ENCODE results near the gene KIF26B.

KIF26B gene

DNA sequence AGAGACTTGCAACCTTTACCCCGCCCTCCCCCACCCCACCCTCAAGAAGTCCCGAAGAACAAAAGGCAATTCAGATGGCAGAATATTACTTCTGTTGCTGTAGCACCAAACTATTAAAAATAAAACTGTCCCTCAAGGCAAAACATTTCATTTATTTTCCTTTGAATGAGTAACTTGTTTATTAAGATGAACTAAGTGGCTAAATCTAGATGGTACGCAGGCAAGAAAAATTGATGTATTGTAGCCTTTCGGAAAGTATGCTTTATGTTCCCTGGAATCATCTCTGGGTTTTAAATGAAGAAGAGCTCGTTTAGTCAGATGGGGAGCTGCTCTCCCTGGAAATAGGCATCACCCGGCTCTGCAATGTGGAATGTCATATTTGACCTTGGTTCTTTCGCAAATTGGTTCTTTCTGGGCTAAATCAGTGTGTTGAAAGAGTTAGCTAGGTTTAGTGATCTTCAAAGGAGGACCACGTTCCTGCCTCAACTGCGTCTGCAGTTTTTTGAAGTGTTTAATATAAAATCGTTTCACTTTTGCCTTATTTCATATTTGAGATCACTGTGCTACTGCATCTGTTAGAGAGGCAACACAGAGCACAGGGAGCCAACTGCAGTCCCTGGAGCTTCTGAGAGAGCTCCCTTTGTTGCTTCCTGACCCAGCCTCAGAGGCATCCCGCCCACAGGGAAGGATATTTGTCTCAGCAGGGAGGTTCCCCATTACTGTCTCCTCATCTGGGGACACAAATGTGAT, 61.8 kb downstream of the KIF26B start:
- Histone ChIP-seq H3K36me3 (ENCODE audit: insufficient read depth, insufficient read length, low read length) (no peaks in the 10 kb centered on the region), H3K9ac (ENCODE audit: insufficient read length, low read depth) (peak overlapping the region; percentile 24), H3K9me3 (ENCODE audit: insufficient read depth, low read length) (no peaks in the 10 kb centered on the region), H3K4me1 (ENCODE audit: insufficient read depth, insufficient read length) (peaks cover 12% of the 10 kb centered on the region), H3K27me3 (ENCODE audit: insufficient read depth, insufficient read length) (no peaks in the 10 kb centered on the region), H3K4me3 (ENCODE audit: insufficient read length, low read depth) (no peak overlapping the region)
- DNase-seq (ENCODE audit: low read depth, low spot score) = no peak
- TF ChIP-seq SUZ12 (IDR thresholded peaks at IDR 0.05; ENCODE audit: extremely low read depth, insufficient read depth, insufficient read length) = no peak
- no peak for TF ChIP-seq YY1 (IDR thresholded peaks at IDR 0.05; ENCODE audit: insufficient read depth, insufficient read length)

- DNase-seq (ENCODE audit: low read depth, low spot score) = no peak
- Histone ChIP-seq H3K4me1 (ENCODE audit: insufficient read depth, insufficient read length) (peaks cover 14% of the 10 kb centered on the region), H3K36me3 (ENCODE audit: insufficient read depth, insufficient read length, low read length) (no peaks in the 10 kb centered on the region), H3K9ac (ENCODE audit: insufficient read length, low read depth) (no peak overlapping the region), H3K4me3 (ENCODE audit: insufficient read length, low read depth) (no peak overlapping the region), H3K9me3 (ENCODE audit: insufficient read depth, low read length) (no peaks in the 10 kb centered on the region), H3K27me3 (ENCODE audit: insufficient read depth, insufficient read length) (no peaks in the 10 kb centered on the region)
- no peak for TF ChIP-seq ZNF274 (IDR thresholded peaks at IDR 0.05; ENCODE audit: low read depth, low read length)
- TF ChIP-seq SUZ12 (IDR thresholded peaks at IDR 0.05; ENCODE audit: extremely low read depth, insufficient read depth, insufficient read length) = no peak
These were observed 63.2 kb downstream of the KIF26B start for GRCh38 chr1:245217853-245218608.

DNA sequence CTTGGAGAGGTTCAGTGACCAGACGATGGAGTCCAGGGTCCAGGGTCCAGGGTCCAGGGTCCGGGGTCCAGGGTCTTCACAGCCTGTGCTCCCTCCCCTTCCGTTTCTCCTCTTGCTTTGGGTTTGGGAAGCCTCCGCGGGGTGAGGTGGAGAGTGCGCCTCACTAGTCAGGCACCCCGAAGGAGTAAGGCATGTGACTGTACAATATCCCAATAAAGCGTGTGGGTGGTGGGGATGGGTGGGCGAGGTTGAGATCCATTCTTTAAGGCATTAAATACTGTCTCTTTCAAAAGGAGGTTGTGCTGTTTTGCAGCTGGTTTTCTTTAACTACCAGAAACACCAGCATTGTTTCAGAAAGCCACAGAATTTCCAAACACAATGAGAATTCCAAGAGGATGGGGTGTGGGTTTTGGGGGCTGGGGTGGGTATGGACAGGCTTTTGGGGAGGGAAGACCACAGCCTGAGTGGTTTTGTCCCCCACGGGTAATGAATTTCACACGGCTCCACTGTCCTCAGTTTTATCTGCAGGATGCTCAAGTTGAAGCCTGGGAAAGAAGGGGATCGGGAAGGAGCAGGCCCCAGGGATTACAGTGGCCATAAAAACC, 65.7 kb downstream of the KIF26B start:
- H3K4me1 ChIP-seq (ENCODE audit: insufficient read depth, insufficient read length) = peaks cover 9% of the 10 kb centered on the region
- H3K9ac ChIP-seq (ENCODE audit: insufficient read length, low read depth) = peak overlapping the region; percentile 16
- H3K4me3 ChIP-seq (ENCODE audit: insufficient read length, low read depth) = no peak overlapping the region
- H3K36me3 ChIP-seq (ENCODE audit: insufficient read depth, insufficient read length, low read length) = no peaks in the 10 kb centered on the region
- H3K27me3 ChIP-seq (ENCODE audit: insufficient read depth, insufficient read length) = no peaks in the 10 kb centered on the region
- TF ChIP-seq YY1 (IDR thresholded peaks at IDR 0.05; ENCODE audit: insufficient read depth, insufficient read length) (no peak), ZNF274 (IDR thresholded peaks at IDR 0.05; ENCODE audit: low read depth, low read length) (no peak), SUZ12 (IDR thresholded peaks at IDR 0.05; ENCODE audit: extremely low read depth, insufficient read depth, insufficient read length) (no peak)
- no peaks in the 10 kb centered on the region for H3K9me3 ChIP-seq (ENCODE audit: insufficient read depth, low read length)
- DNase-seq (ENCODE audit: low read depth, low spot score) = no peak

DNA sequence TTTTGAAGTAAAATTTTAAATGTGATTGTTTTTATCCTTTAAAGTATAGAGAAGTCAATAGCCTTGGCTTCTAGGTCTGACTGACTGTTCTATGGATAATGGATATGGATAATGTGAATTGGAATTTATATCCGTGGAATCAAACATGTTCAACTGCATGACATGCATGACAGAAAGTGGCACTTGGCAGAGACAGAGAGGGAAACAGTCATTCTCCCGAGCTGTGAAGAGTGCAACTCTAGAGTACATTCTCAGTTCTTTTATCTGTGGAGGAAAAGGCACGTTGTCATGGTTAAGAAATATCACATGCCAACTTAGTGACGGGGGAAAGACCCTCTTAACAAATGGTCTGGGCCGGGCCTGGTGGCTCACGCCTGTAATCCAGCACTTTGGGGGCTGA, 67.0 kb downstream of the KIF26B start:
- Histone ChIP-seq H3K9me3 (ENCODE audit: insufficient read depth, low read length) (no peaks in the 10 kb centered on the region), H3K9ac (ENCODE audit: insufficient read length, low read depth) (no peak overlapping the region), H3K27me3 (ENCODE audit: insufficient read depth, insufficient read length) (no peaks in the 10 kb centered on the region), H3K4me3 (ENCODE audit: insufficient read length, low read depth) (no peak overlapping the region), H3K36me3 (ENCODE audit: insufficient read depth, insufficient read length, low read length) (no peaks in the 10 kb centered on the region), H3K4me1 (ENCODE audit: insufficient read depth, insufficient read length) (peaks cover 13% of the 10 kb centered on the region)
- no peak for DNase-seq (ENCODE audit: low read depth, low spot score)
- TF ChIP-seq ZNF274 (IDR thresholded peaks at IDR 0.05; ENCODE audit: low read depth, low read length) (no peak), YY1 (IDR thresholded peaks at IDR 0.05; ENCODE audit: insufficient read depth, insufficient read length) (no peak), SUZ12 (IDR thresholded peaks at IDR 0.05; ENCODE audit: extremely low read depth, insufficient read depth, insufficient read length) (no peak)

DNA sequence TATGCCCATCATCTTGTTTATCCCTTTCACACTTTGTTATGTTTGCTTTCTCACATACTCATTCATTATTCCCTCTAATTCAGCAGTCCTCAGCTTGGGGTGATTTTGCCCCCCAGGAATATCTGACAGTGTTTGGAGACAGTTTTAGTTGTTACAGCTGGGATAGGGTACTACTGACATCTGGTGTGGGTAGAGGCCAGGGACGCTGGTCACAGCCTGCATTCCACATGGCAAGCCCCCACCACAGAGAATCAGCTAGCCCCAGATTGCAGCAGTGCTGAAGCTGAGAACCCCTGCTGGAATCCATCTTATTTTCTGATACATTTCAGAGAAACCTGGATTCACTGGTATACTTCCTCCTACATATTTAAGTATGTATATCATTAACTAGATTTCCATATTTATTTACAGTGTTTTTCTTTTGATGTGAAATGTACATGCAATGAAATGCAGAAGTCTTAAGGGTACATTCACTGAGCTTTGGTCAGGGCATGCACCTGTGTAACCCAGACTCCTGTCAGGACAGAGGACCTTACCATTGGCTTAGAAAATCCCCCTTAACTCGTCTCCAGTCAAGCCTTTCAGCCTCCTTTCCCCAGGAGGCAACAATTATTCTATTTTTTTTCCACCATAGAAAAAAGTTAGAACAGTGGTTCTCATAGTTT, 68.3 kb downstream of the KIF26B start:
- no peak overlapping the region for H3K4me3 ChIP-seq (ENCODE audit: insufficient read length, low read depth)
- TF ChIP-seq SUZ12 (IDR thresholded peaks at IDR 0.05; ENCODE audit: extremely low read depth, insufficient read depth, insufficient read length) = no peak
- DNase-seq (ENCODE audit: low read depth, low spot score) = no peak

GRCh38 chr1:245225322-245226202, 70.8 kb downstream of the KIF26B start:
- peaks cover 2% of the 10 kb centered on the region for H3K27me3 ChIP-seq (ENCODE audit: insufficient read depth, insufficient read length)

More for the DNA sequence above, 68.3 kb downstream of the KIF26B start:
- Histone ChIP-seq H3K4me1 (ENCODE audit: insufficient read depth, insufficient read length) (peaks cover 13% of the 10 kb centered on the region), H3K27me3 (ENCODE audit: insufficient read depth, insufficient read length) (peaks cover 2% of the 10 kb centered on the region), H3K9me3 (ENCODE audit: insufficient read depth, low read length) (no peaks in the 10 kb centered on the region), H3K9ac (ENCODE audit: insufficient read length, low read depth) (no peak overlapping the region), H3K36me3 (ENCODE audit: insufficient read depth, insufficient read length, low read length) (no peaks in the 10 kb centered on the region)

More at GRCh38 chr1:245225322-245226202, 70.8 kb downstream of the KIF26B start:
- H3K9ac ChIP-seq (ENCODE audit: insufficient read length, low read depth) = no peak overlapping the region
- H3K4me1 ChIP-seq (ENCODE audit: insufficient read depth, insufficient read length) = peaks cover 9% of the 10 kb centered on the region
- no peak overlapping the region for H3K4me3 ChIP-seq (ENCODE audit: insufficient read length, low read depth)
- no peaks in the 10 kb centered on the region for H3K36me3 ChIP-seq (ENCODE audit: insufficient read depth, insufficient read length, low read length)
- H3K9me3 ChIP-seq (ENCODE audit: insufficient read depth, low read length) = no peaks in the 10 kb centered on the region
- TF ChIP-seq YY1 (IDR thresholded peaks at IDR 0.05; ENCODE audit: insufficient read depth, insufficient read length) (no peak), ZNF274 (IDR thresholded peaks at IDR 0.05; ENCODE audit: low read depth, low read length) (no peak), SUZ12 (IDR thresholded peaks at IDR 0.05; ENCODE audit: extremely low read depth, insufficient read depth, insufficient read length) (no peak)
- no peak for DNase-seq (ENCODE audit: low read depth, low spot score)

All from NT2/D1 (cell line).